ENCODE results near the gene EXOC3.

- no peak for TF ChIP-seq CTCF (IDR thresholded peaks at IDR 0.05)
- no peak for TF ChIP-seq POLR2A (IDR thresholded peaks at IDR 0.05)
- TF ChIP-seq POLR2AphosphoS5 (IDR thresholded peaks at IDR 0.05), result no peak
Observed at GRCh38 chr5:405421-405820, 37.6 kb upstream of the EXOC3 start.

All from gastroesophageal sphincter (tissue), 3 donors.